Daoy (cell line): ENCODE measurements around the gene GPC5. TPM values are rescaled to one million over a fixed set of nuclear protein-coding genes. Genes with fewer than 3 reads are reported as not detected.
"Not testable (repeated sequence)": the region's sequence is repeated elsewhere in the genome, so short reads cannot be mapped to it uniquely, and the experiment has no call there.

Experiments used
- DNase-seq: peaks from one replicate; pipeline ENCODE4 v3.0.0-alpha.2; 2015; ENCODE audit warnings: low read depth
- total RNA-seq: library from RNA; depleted of rRNA; stranded (reverse); fragments of >200 nt; shearing (Covaris generic); gene quantifications from 2 replicates; pipeline ENCODE4 v1.2.3, GENCODE V29; 2014; rRNA removed

Gene GPC5
- total RNA-seq = 0.06 TPM in 1 of 2 replicates, not detected in the other

DNA sequence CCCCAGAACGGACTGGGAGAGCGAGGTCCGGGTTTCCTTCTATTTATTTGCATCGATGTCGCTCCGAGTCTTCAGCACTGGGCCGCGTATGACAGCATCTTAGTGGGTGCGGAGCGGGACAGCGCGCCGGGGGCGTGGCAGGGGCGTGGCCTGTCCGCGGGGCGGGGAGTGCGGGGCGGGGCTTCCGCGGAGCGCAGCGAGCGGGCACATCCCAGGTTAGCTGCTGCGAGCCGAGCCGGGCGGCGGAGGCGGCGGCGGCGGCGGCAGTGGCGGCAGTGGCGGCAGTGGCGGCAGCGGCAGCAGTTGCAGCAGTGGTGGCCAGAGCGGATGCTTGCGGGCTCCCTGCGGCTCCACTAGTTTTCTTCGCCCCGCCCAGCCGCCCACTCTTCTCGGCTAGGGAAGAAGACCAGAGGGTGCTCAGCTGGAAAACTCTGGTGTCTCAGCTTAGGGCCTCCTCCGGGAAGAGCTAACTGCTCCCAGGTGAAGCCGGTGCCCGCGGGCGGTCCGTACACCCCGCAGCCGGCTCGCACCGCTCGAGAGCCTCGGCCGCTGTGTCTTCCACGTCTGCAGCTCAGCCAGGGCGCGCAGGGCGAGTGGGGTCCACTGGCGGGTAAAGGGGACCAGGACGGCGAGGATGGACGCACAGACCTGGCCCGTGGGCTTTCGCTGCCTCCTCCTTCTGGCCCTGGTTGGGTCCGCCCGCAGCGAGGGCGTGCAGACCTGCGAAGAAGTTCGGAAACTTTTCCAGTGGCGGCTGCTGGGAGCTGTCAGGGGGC is at the start of gene GPC5:
Gene GPC5, plus strand, starts transcription at position 209 of the 776 bp plus-strand sequence.
- DNase-seq = peak; percentile 55

DNA sequence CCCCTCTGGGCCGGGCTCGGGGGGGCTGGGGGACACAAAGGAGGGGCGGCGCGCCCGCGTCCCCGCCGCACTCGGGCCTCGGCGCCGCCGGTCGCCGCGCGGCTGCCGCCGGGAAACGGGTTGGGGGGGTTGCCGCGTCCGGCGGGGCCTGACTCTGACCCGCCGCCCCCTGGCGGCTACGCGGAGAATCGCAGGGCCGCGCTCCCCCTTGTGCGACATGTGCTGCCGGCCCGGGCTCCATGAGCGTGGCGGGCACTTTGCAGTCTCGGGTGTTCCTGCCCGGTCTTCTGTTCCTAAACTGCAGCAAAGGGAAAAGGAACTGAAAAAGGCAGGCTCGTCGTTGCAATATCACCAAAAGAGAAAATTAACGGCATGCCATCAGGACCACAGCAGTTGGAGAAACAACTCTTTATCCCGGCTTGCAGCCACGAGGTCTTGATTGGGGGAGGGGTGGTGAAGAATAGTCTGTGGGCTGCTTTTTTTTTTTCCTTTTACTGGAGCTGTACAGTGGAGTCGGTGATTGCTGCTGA is 49.5 kb upstream of the GPC5 start:
- peak; percentile 87 for DNase-seq

GRCh38 chr13:91349992-91350911 is 48.2 kb upstream of the GPC5 start:
- no peak for DNase-seq

- no peak for DNase-seq
Measured at GRCh38 chr13:91351123-91351522, 47.3 kb upstream of the GPC5 start.

DNA sequence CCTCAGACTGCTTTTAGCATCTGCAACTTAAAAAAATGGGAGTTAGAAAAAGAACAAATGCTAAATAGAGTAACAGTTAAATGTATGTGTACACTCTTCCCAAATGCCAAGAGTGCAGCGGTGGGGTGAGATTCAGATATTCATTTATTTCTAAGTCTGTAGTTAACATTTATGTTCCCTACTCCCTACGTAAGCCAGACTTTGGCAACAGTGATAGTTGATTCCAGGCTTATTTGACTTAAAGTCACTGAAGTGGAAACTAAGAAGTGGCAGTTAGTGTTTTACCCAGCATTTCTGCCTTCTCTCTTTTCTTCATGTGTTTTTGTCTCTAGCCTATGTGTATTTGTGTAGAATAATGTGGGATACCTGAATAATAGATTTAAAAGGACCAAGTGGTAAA is 46.4 kb upstream of the GPC5 start:
- DNase-seq = no peak

DNA sequence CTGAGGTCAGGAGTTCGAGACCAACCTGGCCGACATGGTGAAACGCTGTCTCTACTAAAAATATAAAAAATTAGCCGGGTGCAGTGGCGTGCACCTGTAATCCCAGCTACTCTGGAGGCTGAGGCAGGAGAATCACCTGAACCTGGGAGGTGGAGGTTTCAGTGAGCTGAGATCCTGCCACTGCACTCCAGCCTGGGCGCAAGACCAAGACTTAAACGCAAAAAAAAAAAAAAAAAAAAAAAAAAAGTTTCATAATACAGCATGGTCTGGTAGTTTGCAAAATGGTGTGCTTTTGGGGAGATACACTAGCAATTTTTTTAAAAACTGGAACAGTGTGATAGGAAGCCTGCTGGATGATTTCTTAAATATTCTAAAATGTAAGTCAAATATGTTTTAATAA is 45.5 kb upstream of the GPC5 start:
- DNase-seq = not testable (repeated sequence)

- DNase-seq = no peak
Measured at GRCh38 chr13:91353494-91353893, 44.9 kb upstream of the GPC5 start.

GRCh38 chr13:91355099-91355825 is 43.2 kb upstream of the GPC5 start:
- DNase-seq = no peak

- DNase-seq = no peak
Measured at GRCh38 chr13:91355826-91356710, 42.4 kb upstream of the GPC5 start.

GRCh38 chr13:91356919-91357612 is 41.4 kb upstream of the GPC5 start:
- no peak for DNase-seq

GRCh38 chr13:91357613-91358386 is 40.6 kb upstream of the GPC5 start:
- DNase-seq = no peak

GRCh38 chr13:91358387-91358782 is 40.0 kb upstream of the GPC5 start:
- no peak for DNase-seq

GRCh38 chr13:91359111-91359510 is 39.3 kb upstream of the GPC5 start:
- no peak for DNase-seq

GRCh38 chr13:91359631-91360030 is 38.8 kb upstream of the GPC5 start:
- no peak for DNase-seq

GRCh38 chr13:91360246-91360751 is 38.1 kb upstream of the GPC5 start:
- DNase-seq = no peak

DNA sequence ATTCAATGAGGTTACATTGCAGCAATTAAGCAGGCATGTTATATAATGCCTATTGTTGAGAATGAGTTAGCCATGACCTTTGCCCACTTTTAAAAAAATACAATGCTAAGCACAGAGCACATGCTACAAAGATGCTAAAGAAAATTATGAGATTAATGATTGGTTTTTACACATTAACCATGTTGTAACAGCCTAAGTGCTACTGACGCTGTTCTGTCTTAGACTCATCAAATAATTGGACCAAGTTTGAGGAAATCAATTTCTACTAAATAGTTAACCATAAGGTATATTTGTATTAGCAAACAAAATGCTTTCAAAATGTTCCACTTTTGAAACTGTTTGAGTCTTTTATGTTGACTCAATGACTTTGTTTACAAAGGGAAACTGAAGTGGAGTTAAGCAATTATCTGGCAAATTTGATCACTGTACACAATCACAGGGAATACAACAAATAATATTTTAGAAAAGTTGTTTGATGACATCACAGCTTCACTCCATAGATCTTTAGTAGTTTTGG is 36.6 kb upstream of the GPC5 start:
- DNase-seq = no peak

DNA sequence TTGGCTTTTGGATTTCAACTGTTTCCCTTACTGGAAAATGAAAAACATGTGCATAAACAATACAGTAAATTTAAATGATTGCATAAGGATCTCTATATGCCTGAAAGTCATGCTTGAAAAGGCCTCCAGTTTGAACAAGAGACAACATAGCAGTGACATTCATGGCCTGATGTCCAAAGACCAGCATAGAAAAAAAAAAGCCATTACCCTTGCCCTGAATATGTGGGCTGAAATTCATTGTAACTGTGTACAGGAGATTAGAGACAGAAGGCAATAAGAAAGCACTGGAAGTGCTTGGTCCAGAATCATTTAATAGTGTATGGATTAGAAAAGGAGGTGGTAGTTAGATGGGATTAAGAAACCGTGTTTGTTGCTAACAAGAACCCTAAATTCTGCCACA is 35.5 kb upstream of the GPC5 start:
- DNase-seq = no peak

- DNase-seq = no peak
Measured at GRCh38 chr13:91368101-91368500, 30.3 kb upstream of the GPC5 start.
